GM18498 (cell line): ENCODE data around the gene RORC.

Experiments
- ATAC-seq: cut with Tn5 transposase; IDR thresholded peaks from one replicate; pipeline ENCODE4 v1.9.1; 2021; ENCODE audit warnings: mild to moderate bottlenecking, moderate library complexity; ENCODE audit not compliant: unreplicated experiment

The RORC gene

DNA sequence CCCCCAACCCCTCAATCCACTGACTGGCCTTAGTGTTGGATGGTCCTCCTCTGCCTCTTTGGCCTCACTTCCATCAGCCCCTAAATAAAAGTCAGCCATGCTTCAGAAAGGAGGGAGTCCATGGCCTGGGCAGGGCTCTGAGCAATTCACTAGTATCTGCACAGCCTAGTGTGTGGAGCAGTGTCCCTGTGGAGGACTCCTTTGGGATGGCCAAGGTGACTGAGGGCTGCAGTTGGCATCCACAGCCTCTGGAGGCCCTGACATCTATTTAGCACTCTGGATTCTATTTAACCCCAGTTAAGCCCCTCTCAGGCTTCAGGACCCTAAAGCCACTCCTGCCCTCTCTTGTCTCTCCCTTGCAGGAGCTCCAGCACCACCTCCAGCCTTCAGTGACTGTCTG lies 18.3 kb upstream of the RORC start:
- no peak for ATAC-seq

DNA sequence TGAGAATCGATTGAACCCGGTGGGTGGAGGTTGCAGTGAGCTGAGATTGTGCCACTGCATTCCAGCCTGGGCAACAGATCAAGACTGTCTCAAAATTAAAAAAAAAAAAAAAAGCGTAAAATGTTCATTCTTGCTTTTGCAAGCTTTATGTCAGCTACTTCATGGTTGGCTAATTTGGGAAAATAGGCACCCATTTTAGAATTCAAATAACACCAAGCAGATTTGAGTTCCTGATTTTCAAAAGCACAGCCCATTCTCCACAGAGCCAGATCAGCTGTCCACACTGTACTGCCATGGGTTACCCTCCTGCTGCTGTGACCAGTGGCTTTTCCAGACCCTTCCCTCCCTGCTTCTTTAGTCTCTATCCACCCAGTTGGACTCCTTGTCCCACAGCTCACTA lies 17.5 kb upstream of the RORC start:
- ATAC-seq = no peak

DNA sequence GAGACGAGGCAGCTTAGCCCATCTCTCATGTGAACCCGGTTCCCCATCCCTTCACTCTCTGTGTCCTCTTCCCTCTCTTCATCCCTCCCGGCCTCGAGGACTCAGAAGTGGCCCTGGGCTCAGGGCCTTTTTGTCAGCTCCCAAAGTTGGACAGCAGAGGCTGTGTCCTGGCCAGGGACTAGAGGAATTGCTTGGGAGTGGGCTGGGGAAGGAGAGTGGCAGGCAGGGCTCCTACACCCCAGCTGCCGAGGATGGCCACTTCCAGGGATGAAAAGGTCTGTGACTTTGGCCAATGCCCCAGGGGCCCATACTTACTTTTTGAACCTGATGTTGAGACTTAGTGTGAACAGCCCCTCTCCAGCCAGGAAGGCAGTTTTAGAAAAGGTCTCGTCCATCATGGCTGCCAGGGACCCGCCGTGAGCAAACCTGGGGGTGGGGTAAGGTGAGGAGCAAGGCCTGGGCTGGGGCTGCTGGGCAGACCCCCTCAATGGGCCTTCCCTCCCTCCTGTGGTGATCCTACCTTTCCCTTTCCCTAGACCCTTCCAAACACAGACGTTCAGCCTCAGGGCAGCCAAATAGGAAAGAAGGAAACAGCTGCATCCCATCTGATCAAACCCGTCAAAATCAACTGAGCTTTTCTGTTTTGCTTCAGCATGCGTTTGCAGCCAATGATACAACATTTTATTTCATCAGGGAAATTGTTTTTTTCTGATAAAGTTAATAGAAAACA lies 16.4 kb upstream of the RORC start:
- ATAC-seq = no peak

DNA sequence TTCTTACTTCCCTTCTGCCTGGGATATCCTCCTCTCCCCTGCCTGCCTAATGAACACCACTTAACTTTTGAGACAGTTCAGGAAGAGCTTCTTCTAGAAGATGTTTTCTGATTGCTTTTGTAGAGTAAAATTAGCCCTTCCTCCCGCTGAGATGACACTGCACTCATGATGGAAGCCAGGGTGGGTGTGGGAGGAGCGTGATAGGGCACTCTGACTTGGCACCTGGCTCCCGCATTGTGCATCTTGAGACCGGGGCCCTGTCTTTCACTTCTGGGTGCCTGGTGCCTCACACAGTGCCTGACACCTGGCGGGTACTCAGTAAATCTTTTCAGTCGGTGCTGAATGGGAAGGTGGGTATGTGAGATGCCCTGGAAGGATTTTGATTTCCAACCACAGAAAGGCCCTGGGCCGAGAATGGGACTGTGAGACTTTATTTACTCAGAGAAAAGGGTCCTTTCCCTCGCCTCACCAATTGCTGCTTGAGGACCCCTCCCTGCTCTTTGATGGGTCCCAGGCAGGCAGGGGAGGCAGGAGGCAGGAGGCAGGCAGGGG lies 15.2 kb upstream of the RORC start:
- no peak for ATAC-seq

DNA sequence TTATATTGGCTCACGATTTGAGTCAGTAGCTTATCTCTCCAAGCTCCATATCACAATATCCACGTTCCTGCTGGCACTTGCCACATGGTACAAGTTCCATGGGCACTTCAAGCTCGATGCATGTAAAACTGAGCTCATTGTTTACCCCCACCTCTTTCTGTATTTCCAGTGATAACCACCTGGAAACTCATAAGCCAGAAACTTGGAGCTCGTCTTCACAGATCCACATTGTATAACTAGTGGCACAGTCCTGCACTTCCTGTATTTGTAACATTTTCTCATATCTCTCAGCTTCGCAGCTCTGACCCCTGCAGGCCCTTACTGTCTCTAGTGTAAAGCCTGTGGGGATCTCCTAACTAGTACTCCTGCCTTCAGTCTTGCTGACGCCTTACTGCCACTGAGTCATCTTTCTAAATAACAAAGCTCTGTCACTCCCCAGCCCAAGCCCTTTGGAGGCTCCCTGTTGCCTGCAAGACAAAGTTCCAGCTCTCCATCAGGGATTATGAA lies 14.5 kb upstream of the RORC start:
- ATAC-seq = no peak

DNA sequence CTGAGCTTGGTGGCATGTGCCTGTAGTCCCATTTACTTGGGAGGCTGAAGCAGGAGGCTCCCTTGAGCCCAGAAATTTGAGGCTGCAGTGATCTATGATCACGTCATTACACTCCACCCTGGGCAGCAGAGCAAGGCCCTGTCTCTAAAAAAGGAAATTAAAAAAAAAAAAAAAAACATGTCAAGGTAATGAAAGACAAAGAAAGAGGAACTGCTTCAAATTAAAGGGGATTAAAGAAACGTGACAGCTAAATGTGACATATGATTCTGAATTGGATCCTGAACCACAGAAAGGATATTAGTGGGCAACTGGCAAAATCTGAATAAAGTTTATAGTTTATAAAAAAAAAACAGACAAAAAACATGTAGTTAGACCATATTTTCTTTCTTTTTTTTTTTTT lies 11.8 kb upstream of the RORC start:
- no peak for ATAC-seq

DNA sequence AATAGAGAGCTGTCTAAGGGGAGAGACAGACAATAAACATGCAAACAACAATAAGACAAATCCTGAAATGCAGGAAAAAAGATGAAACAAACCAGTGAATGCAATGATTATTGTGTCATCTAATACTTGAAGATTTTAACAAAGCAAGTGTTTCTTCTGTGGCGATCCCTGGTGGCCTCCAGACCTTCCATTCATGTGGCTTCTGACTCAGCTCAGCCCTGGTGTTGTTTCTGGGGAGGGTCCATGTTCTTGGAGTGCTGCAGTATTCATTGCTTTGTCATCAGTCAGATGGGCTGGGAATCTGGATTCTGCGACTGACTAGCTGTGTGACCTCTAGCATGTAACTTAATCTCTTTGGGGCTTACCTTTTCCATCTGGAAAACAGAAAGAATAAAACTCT lies 9.5 kb upstream of the RORC start:
- no peak for ATAC-seq

DNA sequence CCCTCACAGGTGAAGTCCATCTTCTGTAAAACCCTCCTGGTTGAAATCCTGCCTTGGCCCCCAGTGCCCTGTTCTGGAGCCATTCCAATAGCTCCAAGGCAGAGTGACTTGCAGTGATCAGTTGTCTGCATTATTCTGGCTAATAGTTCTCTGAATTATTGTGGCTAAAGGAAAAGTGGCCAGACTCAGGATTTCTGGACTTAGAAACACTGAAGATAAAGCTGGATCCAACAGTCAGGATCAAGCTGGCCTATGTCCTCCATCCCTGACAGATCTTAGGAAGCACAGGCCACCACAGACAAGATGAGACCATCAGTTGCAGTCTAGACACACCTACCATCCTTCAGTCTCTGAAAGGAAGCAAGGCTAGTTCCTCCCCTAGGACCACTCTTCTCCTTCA lies 8.8 kb upstream of the RORC start:
- no peak for ATAC-seq

DNA sequence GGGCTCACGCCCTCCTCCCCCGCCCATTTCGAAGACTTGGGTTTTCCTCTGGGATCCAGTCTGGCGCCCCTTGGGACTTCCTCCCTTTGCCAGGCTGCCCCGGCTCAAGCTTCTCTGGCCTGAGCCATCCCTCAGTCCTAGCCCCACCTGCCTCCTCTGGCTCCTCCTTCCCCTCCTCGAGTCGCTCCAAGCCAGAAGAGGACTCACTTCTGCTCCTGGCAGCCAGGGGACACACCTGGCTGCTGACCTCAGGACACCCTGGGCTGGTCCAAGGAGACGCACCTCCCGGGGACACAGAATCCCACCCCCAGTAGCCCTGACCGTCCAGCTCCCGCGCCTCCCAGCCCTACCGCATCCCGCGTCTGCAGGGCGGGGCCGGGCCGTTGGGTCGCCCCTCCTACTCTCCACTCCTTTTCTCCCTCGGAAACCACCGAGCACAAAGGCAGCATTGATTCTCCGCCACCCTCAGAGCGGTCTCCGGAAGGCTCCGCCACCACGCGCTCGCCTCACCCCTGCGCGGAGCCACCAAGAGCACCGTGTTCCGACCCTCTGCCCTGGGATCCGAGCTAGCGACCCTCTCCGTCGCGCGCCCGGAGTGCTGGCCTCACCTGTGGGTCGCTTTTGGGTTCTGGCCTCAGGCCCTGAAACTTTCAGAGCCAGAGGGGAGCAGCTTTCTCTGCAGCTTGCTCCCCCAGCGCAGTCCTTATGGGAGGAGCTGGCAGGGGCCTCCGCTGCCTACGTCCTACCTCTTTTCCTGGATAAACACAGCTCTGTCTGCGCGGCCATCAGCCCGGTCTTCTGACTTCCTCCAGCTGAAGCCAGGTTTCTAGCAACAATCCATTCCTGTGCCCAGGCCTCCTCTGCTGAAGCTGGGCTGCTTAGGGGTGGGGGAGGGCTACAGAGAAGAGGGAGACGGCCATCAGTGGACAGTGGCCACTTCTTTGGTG lies 8.1 kb upstream of the RORC start, which contains the start of gene C2CD4D:
Gene C2CD4D, minus strand, starts transcription at position 364 of the 947 bp plus-strand sequence. CDS start 831 bp downstream, outside the sequence.
- no peak for ATAC-seq

DNA sequence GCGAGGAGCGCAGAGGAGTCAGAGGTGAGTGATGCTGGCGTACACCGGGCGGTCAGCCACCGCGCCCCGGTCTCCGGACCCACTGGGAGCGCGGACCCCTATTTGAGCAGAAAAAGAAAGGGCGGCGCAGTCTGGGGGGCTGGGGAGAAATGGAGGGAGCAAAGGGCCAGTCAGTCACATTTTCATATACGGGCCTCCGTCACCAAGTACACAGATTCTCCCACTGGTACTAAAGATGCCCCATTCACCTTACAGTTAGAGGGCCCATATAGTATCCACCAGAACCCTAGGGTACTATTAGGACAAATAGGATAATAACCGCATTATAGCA lies 7.4 kb upstream of the RORC start:
- ATAC-seq = no peak

DNA sequence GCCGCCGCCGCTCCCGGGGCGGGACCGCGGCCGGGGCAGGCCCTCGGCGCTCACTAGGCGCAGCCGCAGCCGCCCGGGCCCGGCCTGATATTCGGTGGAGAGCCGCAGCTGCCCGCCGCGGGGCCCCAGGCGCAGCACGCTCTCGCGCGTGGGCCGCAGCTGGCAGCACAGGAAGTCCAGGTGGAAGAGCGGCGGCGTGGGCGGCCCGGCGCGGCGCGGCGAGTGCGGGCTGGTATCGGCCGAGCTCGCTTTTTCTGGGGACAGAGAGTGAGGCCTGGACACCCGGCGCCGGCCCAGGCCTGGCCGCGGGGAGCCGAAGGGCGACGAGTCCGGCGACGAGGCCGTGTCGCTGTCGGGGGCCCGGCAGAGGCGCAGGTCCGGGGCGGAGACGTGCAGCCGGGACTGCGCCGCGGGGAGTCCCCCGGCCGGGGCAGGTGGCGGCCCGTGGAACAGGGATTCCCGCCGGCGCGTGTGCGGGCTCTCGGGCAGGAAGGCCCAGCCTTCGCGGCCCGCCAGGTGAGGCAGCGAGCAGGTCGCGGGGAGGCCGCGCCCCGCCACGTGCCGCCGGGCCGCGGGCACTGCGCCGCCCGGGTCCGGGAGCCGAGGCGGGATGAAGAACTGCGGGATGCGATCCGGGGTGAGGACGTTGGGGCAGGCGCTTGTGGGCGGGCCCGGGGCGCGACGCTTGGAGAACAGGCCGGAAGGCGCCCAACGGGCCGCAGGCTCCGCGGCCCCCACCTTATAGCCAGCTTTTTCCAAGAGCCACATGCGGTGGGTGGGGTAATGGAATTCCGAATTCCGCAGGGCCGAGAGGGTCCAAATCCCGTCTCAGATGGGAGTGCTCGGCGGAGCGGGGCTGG lies 6.8 kb upstream of the RORC start:
- no peak for ATAC-seq

DNA sequence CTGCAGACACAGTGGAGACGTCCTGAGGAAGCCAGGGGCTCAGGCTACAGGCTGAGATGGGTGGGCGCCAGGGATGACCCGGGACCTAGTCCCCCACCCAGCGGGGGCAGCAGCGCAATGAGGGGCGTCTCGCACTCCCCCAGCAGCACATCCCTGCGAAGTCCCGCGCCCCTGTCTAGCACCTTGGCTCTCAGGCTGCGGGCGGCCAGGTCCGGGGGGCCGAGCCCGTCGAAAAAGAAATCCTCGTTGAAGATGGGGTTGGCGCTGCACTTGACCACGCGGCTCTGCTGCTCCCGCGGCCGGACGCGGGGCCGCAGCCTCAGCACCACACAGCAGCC lies 6.3 kb upstream of the RORC start:
- ATAC-seq = no peak

DNA sequence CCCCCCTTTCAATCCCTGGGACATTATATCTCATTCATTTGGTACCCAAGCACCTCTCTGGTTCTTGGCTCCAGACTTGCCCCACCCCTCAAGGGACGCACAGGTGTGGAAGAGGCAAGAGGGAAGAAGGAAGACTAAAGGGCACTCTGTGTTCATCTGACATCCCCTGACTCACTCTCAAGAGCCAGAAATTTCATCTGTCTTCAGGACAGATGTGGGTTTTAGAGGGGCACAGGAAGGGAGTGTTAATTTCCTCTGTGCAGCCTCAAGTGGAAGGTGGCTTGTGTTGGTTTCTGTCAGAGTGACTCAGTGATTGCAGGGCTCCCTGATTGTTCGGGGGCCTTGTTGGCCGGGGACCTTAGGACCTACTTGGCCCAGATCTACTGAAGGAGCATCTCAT lies 5.6 kb upstream of the RORC start:
- ATAC-seq = no peak

DNA sequence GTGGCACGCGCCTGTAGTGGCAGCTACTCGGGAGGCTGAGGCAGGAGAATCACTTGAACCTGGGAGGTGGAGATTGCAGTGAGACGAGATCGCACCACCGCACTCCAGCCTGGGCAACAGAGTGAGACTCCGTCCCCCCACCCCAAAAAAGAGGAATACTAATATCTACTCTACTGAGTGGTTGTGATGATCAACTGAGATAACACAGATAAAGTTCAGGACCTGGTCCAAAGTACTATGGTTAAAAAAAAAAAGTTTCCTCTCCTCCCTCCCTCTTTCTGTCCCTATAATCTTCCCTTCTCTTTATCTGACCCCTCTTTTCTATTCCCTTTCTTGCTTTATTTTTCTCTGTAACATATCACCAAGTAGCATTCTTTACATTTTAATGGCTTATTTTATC lies 4.0 kb upstream of the RORC start:
- ATAC-seq = no peak

DNA sequence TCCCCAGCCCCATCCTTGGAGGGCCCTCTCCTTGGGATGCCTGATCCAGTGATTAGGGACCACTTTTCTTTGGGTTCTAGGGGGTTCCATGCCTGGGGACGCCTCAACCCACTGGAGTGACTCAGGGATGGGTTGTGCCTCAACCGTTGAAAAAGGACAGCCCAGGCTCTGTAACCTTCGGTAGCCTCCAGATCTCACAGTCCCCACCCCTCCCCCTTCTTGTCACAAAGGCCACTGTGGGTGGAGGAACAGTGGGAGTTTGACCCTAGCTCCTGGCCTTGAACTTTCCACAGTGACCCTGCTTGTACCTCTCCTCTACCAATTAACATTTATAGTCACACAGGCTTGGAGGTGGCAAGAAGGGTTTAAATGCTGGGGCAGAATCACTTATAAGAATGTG lies 2.6 kb upstream of the RORC start:
- ATAC-seq = no peak

DNA sequence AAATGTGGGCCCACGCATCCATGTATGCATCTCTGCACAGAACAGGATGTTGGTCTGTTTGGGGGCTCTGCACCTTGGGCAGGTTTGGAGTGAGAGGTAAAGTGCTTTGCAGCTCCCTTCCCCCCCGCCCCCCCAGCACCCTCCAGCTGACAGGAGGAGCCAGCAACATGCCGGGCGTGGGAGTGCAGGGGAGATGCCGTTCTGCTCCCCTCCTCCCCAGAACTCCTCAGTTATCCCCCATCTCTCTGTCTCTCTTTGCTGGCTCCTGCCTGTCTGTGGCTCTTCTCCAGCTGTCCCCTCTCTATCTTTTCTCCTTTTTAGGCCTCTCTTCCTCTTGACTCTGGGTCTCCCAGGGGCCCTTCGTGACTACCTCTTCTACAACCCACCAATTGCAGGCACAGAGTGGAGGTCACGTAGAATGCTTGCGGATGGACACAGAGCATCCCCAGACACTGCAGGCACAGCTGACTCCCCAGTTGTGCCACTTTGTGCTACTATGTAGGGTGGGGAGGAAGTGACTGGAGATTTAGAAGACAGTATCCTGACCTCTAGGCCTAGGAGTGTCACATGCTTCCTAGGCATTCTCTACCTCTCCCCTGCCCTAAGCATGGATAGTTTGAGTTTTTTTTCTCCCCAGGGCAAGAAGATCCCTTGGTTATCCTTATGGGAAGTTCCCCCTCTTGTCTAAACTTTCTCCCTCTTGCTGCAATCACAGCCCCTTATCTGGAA lies 1.7 kb upstream of the RORC start:
- no peak for ATAC-seq

DNA sequence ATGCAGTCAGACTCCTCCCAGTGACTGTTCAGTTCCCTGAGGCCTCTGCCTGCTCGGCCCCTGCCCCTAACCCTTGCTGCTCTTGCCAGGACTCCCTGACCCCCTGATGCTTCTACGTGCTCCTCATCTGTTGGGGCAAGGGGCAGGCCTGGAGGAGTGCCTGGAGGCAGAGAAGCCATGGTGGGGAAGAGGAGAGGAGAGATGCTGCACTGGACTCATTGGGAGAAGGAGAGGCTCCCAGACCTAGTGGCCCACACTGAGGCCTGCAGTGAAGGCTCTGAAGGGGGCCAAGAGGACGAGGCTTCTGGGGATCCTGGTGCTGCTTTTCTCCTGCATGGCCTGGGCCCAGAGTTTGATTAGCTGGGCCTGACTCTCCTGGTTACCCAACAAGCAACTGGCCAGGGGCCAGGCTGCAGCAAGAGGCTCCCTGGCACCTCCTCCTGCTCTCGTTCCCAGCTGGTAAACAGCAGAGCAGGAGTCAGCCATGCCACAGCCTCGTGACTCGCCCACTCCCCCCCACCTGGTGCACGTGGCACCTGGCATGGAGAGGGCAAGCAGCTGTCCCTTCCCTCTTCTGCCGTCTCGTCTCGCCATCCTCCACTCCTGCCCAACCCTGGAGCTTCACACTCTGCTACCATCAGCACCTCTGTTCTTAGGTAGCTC lies 847 bp upstream of the RORC start:
- ATAC-seq = no peak

DNA sequence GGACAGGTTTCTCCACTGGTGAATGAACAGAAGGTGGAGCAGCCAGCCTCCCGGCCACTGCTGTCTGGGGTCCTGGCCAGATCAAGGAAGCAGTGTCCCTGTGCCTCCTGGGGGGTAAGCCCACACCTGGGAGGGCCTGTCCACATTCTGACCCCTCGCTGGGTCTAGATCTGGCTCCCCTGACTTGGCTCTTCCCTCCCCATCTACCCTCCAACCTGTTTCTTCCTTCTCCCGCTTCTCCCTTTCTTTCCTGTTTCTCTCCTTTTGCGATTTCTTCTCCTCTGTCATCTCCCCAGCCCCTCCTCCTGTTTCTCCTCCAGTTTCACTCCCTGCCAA lies 378 bp downstream of the RORC start:
- no peak for ATAC-seq

DNA sequence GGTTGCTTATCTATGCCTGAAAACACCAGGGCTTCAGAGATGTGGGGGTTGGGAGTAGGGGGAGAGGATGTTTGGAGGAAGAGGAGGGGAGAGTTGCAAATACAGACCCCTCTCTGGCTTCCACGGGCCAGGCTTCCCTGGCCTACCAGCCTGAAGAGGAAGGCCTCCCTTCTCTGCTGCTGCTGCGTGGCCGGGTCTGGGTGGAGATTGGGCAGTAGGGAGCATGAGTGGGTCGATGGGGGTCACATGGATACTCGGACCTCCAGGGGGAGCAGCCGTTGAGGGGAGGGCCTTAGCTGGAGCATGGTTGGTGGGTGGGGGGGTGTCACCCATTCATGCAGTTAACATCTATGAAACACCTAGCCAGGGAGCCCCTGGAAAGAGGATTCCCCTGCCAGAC lies 1.5 kb downstream of the RORC start:
- ATAC-seq = no peak
